ENCODE data around the gene LCP1. TPM values are rescaled to one million over a fixed set of nuclear protein-coding genes. Genes with fewer than 3 reads are reported as not detected.

The LCP1 gene
- total RNA-seq, 1 donor from 2014 or later = 8.4 TPM

DNA sequence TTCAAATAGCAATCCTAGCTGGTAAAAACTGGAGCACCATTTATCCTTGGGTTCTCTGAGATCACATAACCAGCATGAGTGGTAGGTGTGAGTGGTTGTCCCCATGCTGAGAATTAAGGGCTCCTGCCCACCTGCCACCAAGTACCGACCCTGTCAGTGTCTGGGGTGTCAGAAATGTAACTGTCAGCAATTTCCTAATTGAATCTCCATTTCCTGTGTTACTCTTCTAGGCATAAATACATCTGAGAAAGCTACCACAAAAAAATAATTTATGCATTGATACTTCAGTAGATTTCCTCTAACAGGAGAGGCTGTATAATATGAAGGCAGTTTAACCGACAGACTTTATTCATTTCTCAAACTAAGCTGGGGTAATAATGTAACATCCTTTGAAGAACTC is 102.2 kb downstream of the LCP1 start:
- FAIRE-seq (no peak), DNase-seq (ENCODE audit: low read depth) (no peak)
- Histone ChIP-seq H3K4me1 (ENCODE audit: insufficient read depth, low read length) (no peaks in the 10 kb centered on the region), H3K79me2 (ENCODE audit: insufficient read depth, low read length) (no peaks in the 10 kb centered on the region), H3K4me3 (ENCODE audit: insufficient read depth, low read depth, low read length) (no peak overlapping the region), H3K36me3 (ENCODE audit: insufficient read depth, low read length) (no peaks in the 10 kb centered on the region), H3K27me3 (ENCODE audit: insufficient read depth, low read length) (peaks cover 2% of the 10 kb centered on the region), H3K9ac (ENCODE audit: low read length) (no peak overlapping the region), H2AFZ (ENCODE audit: low read depth, low read length) (no peak overlapping the region), H3K4me2 (ENCODE audit: low read length) (no peak overlapping the region), H4K20me1 (ENCODE audit: insufficient read depth, low read length) (no peaks in the 10 kb centered on the region), H3K27ac (ENCODE audit: low read depth, low read length) (no peak overlapping the region), H3K9me3 (ENCODE audit: insufficient read depth, low read depth, low read length) (no peaks in the 10 kb centered on the region)
- H3K27me3 Mint-ChIP-seq (ENCODE audit: low read depth, unreplicated experiment) = no peaks in the 10 kb centered on the region
- no peak for TF ChIP-seq EZH2 (IDR thresholded peaks at IDR 0.05; ENCODE audit: insufficient read depth, low read length)
- no peak for TF ChIP-seq CTCF (IDR thresholded peaks at IDR 0.05; ENCODE audit: insufficient read depth, low read depth, low read length)
- H3K4me1 Mint-ChIP-seq (ENCODE audit: low read depth, unreplicated experiment) = no peaks in the 10 kb centered on the region
- H3K27ac Mint-ChIP-seq (ENCODE audit: unreplicated experiment) = no peak overlapping the region
- peaks cover under 1% of the 10 kb centered on the region for H3K9me3 Mint-ChIP-seq (ENCODE audit: unreplicated experiment)
- H3K4me3 Mint-ChIP-seq (ENCODE audit: unreplicated experiment) = no peak overlapping the region
- no peaks in the 10 kb centered on the region for H3K36me3 Mint-ChIP-seq (ENCODE audit: low read depth, unreplicated experiment)

- H3K36me3 Mint-ChIP-seq (ENCODE audit: low read depth, unreplicated experiment) = no peaks in the 10 kb centered on the region
- no peak overlapping the region for H3K27ac Mint-ChIP-seq (ENCODE audit: unreplicated experiment)
- Histone ChIP-seq H3K79me2 (ENCODE audit: insufficient read depth, low read length) (no peaks in the 10 kb centered on the region), H3K27ac (ENCODE audit: low read depth, low read length) (no peak overlapping the region), H3K4me1 (ENCODE audit: insufficient read depth, low read length) (no peaks in the 10 kb centered on the region), H2AFZ (ENCODE audit: low read depth, low read length) (no peak overlapping the region), H3K4me2 (ENCODE audit: low read length) (no peak overlapping the region), H4K20me1 (ENCODE audit: insufficient read depth, low read length) (no peaks in the 10 kb centered on the region), H3K9me3 (ENCODE audit: insufficient read depth, low read depth, low read length) (no peaks in the 10 kb centered on the region), H3K9ac (ENCODE audit: low read length) (no peak overlapping the region), H3K27me3 (ENCODE audit: insufficient read depth, low read length) (peaks cover 2% of the 10 kb centered on the region), H3K36me3 (ENCODE audit: insufficient read depth, low read length) (no peaks in the 10 kb centered on the region), H3K4me3 (ENCODE audit: insufficient read depth, low read depth, low read length) (no peak overlapping the region)
- H3K4me3 Mint-ChIP-seq (ENCODE audit: unreplicated experiment) = no peak overlapping the region
- no peaks in the 10 kb centered on the region for H3K27me3 Mint-ChIP-seq (ENCODE audit: low read depth, unreplicated experiment)
- FAIRE-seq (no peak), DNase-seq (ENCODE audit: low read depth) (no peak)
- no peaks in the 10 kb centered on the region for H3K4me1 Mint-ChIP-seq (ENCODE audit: low read depth, unreplicated experiment)
- peaks cover 5% of the 10 kb centered on the region for H3K9me3 Mint-ChIP-seq (ENCODE audit: unreplicated experiment)
- TF ChIP-seq CTCF (IDR thresholded peaks at IDR 0.05; ENCODE audit: insufficient read depth, low read depth, low read length) (no peak), EZH2 (IDR thresholded peaks at IDR 0.05; ENCODE audit: insufficient read depth, low read length) (no peak)
Observed at GRCh38 chr13:46077265-46077664, 104.7 kb downstream of the LCP1 start.

DNA sequence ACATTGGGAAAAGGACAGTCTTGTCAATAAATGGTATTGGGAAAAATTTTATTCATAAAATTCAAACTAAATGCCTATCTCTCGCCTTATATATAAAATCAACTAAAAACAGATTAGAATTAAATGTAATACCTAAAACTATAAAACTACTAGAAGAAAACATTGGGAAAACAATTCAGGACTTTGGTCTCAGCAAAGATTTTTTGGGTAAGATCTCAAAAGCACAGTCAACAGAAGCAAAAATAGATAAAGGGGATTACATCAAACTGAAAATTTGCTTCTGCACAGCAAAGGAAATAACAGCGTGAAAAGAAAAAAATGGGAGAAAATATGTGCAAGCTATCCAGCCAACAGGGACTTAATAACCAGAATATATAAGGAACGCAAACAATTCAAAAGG is 105.2 kb downstream of the LCP1 start:
- H3K9me3 ChIP-seq (ENCODE audit: insufficient read depth, low read depth, low read length) = no peaks in the 10 kb centered on the region
- no peaks in the 10 kb centered on the region for H4K20me1 ChIP-seq (ENCODE audit: insufficient read depth, low read length)
- no peak overlapping the region for H3K4me3 ChIP-seq (ENCODE audit: insufficient read depth, low read depth, low read length)
- H3K79me2 ChIP-seq (ENCODE audit: insufficient read depth, low read length) = no peaks in the 10 kb centered on the region
- H3K4me2 ChIP-seq (ENCODE audit: low read length) = no peak overlapping the region
- no peak for TF ChIP-seq CTCF (IDR thresholded peaks at IDR 0.05; ENCODE audit: insufficient read depth, low read depth, low read length)
- TF ChIP-seq EZH2 (IDR thresholded peaks at IDR 0.05; ENCODE audit: insufficient read depth, low read length) = no peak
- H3K9ac ChIP-seq (ENCODE audit: low read length) = no peak overlapping the region
- FAIRE-seq (no peak), DNase-seq (ENCODE audit: low read depth) (no peak)
- Mint-ChIP-seq H3K36me3 (ENCODE audit: low read depth, unreplicated experiment) (no peaks in the 10 kb centered on the region), H3K9me3 (ENCODE audit: unreplicated experiment) (peaks cover 5% of the 10 kb centered on the region), H3K4me3 (ENCODE audit: unreplicated experiment) (no peak overlapping the region), H3K27me3 (ENCODE audit: low read depth, unreplicated experiment) (no peaks in the 10 kb centered on the region), H3K27ac (ENCODE audit: unreplicated experiment) (no peak overlapping the region), H3K4me1 (ENCODE audit: low read depth, unreplicated experiment) (no peaks in the 10 kb centered on the region)
- H2AFZ ChIP-seq (ENCODE audit: low read depth, low read length) = no peak overlapping the region
- H3K27me3 ChIP-seq (ENCODE audit: insufficient read depth, low read length) = peaks cover 2% of the 10 kb centered on the region
- H3K4me1 ChIP-seq (ENCODE audit: insufficient read depth, low read length) = no peaks in the 10 kb centered on the region
- H3K36me3 ChIP-seq (ENCODE audit: insufficient read depth, low read length) = no peaks in the 10 kb centered on the region
- no peak overlapping the region for H3K27ac ChIP-seq (ENCODE audit: low read depth, low read length)

Other genes starting within 250 kb of the LCP1 start
- gene ZC3H13, start 129.4 kb downstream of the LCP1 start, total RNA-seq = 39.6 and 40.8 TPM in 2 replicates
- gene CPB2, start 77.1 kb downstream of the LCP1 start, total RNA-seq = not detected in 2 replicates
- 0.14 TPM in 1 of 2 replicates, not detected in the other for gene LRRC63, start 29.8 kb upstream of the LCP1 start, total RNA-seq
- gene RUBCNL, start 205.1 kb upstream of the LCP1 start, total RNA-seq = 1.3 and 1.5 TPM in 2 replicates